HEK293 (cell line): ENCODE measurements around the gene OR51V1.

ENCODE experiments used
- ZNF530 ChIP-seq: fragments of 450-650 bp; formaldehyde crosslinking; IDR thresholded peaks from 2 replicates; pipeline ENCODE4 v1.5.1; 2016; ENCODE audit warnings: low read depth, missing biosample characterization, missing genetic modification characterization
- ZNF549 ChIP-seq: fragments of 450-650 bp; IDR thresholded peaks from 2 replicates; pipeline ENCODE4 v1.5.1; 2018; ENCODE audit warnings: missing biosample characterization, missing genetic modification characterization, mild to moderate bottlenecking, inconsistent platforms, moderate library complexity
- ZNF791 ChIP-seq: fragments of 450-650 bp; formaldehyde crosslinking; IDR thresholded peaks from 2 replicates; pipeline ENCODE4 v1.5.1; 2016; ENCODE audit warnings: missing biosample characterization, missing genetic modification characterization

- TF ChIP-seq ZNF530 (tag by site-specific recombination): no peak
- no peak for TF ChIP-seq ZNF549 (tag by site-specific recombination)
- no peak for TF ChIP-seq ZNF791 (tag by site-specific recombination)
Measured at GRCh38 chr11:5151713-5152153, 48.7 kb downstream of the OR51V1 start.
